K562 (cell line): ENCODE results near the gene SYNGR4. TPM values are rescaled to one million over a fixed set of nuclear protein-coding genes. Genes with fewer than 3 reads are reported as not detected.

Source experiments
- ARID1B ChIP-seq: fragments of 450-650 bp; IDR thresholded peaks from 2 replicates; pipeline ENCODE4 v1.6.1; 2016; ENCODE audit warnings: antibody characterized with exemption, mild to moderate bottlenecking, inconsistent platforms
- ARID2 ChIP-seq: fragments of 450-650 bp; IDR thresholded peaks from 2 replicates; pipeline ENCODE4 v1.6.1; 2017; ENCODE audit warnings: antibody characterized with exemption, mild to moderate bottlenecking
- BMI1 ChIP-seq: fragments of 150-350 bp; IDR thresholded peaks from 2 replicates; pipeline ENCODE4 v1.6.1; 2014; ENCODE audit warnings: low read length
- CAMTA2 ChIP-seq: fragments of 250-450 bp; sonication (Bioruptor Pico); conservative IDR thresholded peaks from 2 replicates; pipeline ENCODE4 v1.5.1; 2022
- CBX1 ChIP-seq: sonication (generic); IDR thresholded peaks from 2 replicates; pipeline ENCODE4 v1.6.1; 2016; ENCODE audit warnings: antibody characterized with exemption, low read depth, mild to moderate bottlenecking
- DNMT1 ChIP-seq: fragments of 450-650 bp; IDR thresholded peaks from 2 replicates; pipeline ENCODE4 v1.6.1; 2016; ENCODE audit warnings: antibody characterized with exemption, mild to moderate bottlenecking
- ELF1 ChIP-seq: fragments of 200-800 bp; sonication (Bioruptor generic); IDR thresholded peaks from 2 replicates; pipeline ENCODE4 v1.6.1; 2016; ENCODE audit warnings: missing genetic modification characterization, missing compliant biosample characterization
- EZH2 ChIP-seq: IDR thresholded peaks from 2 replicates; pipeline ENCODE4 v1.6.1; 2012; ENCODE audit warnings: low read depth, mild to moderate bottlenecking, inconsistent platforms, low read length, borderline replicate concordance
- GABPB1 ChIP-seq: sonication (generic); formaldehyde crosslinking; IDR thresholded peaks from 2 replicates; pipeline ENCODE4 v1.8.0; 2022; ENCODE audit warnings: mild to moderate bottlenecking, missing genetic modification reagents
- HLTF ChIP-seq: fragments of 450-650 bp; IDR thresholded peaks from 2 replicates; pipeline ENCODE4 v1.6.1; 2016
- HMBOX1 ChIP-seq: sonication (generic); IDR thresholded peaks from 2 replicates; pipeline ENCODE4 v1.6.1; 2016
- KAT7 ChIP-seq: sonication (generic); formaldehyde crosslinking; IDR thresholded peaks from 2 replicates; pipeline ENCODE4 v1.8.0; 2022; ENCODE audit warnings: missing genetic modification reagents, mild to moderate bottlenecking, borderline replicate concordance
- LEF1 ChIP-seq: fragments of 450-650 bp; IDR thresholded peaks from 2 replicates; pipeline ENCODE4 v1.6.1; 2016; ENCODE audit warnings: mild to moderate bottlenecking
- MTA3 ChIP-seq: fragments of 450-650 bp; formaldehyde crosslinking; IDR thresholded peaks from 2 replicates; pipeline ENCODE4 v1.6.1; 2017; ENCODE audit warnings: mild to moderate bottlenecking, borderline replicate concordance
- NFYB ChIP-seq: IDR thresholded peaks from 2 replicates; pipeline ENCODE4 v1.6.1; 2011; ENCODE audit warnings: mild to moderate bottlenecking, moderate library complexity; ENCODE audit not compliant: insufficient read length; ENCODE audit errors: extremely low read depth
- PTTG1 ChIP-seq: fragments of 450-650 bp; IDR thresholded peaks from 2 replicates; pipeline ENCODE4 v1.6.1; 2016; ENCODE audit warnings: low read depth, mild to moderate bottlenecking, missing genetic modification characterization, missing compliant biosample characterization
- TCF15 ChIP-seq: fragments of 250-450 bp; sonication (Bioruptor Pico); IDR thresholded peaks from 2 replicates; pipeline ENCODE4 v1.8.0; 2022; ENCODE audit warnings: moderate library complexity, mild to moderate bottlenecking, inconsistent platforms
- TFAP4 ChIP-seq: sonication (generic); formaldehyde crosslinking; IDR thresholded peaks from 2 replicates; pipeline ENCODE4 v1.8.0; 2022; ENCODE audit warnings: missing genetic modification reagents, mild to moderate bottlenecking, moderate library complexity, borderline replicate concordance
- VEZF1 ChIP-seq: fragments of 200-800 bp; sonication (Bioruptor generic); IDR thresholded peaks from 2 replicates; pipeline ENCODE4 v1.6.1; 2017; ENCODE audit warnings: missing genetic modification characterization, missing compliant biosample characterization
- ZBTB17 ChIP-seq: fragments of 450-650 bp; formaldehyde crosslinking; IDR thresholded peaks from 2 replicates; pipeline ENCODE4 v1.4.0; 2020; ENCODE audit warnings: mild to moderate bottlenecking
- ZEB2 ChIP-seq: fragments of 450-650 bp; IDR thresholded peaks from 2 replicates; pipeline ENCODE4 v1.6.1; 2016
- ZNF274 ChIP-seq: IDR thresholded peaks from 2 replicates; pipeline ENCODE4 v1.6.1; 2011; ENCODE audit warnings: low read depth, mild to moderate bottlenecking, low read length, moderate library complexity, borderline replicate concordance
- ZNF324 ChIP-seq: fragments of 250-450 bp; sonication (Bioruptor Pico); IDR thresholded peaks from 2 replicates; pipeline ENCODE4 v1.4.0; 2020; ENCODE audit warnings: mild to moderate bottlenecking
- ZNF699 ChIP-seq: fragments of 250-450 bp; sonication (Bioruptor Pico); IDR thresholded peaks from 2 replicates; pipeline ENCODE4 v1.8.0; 2021; ENCODE audit warnings: mild to moderate bottlenecking, moderate library complexity; ENCODE audit not compliant: insufficient replicate concordance
- ZNF75A ChIP-seq: fragments of 450-650 bp; formaldehyde crosslinking; IDR thresholded peaks from 2 replicates; pipeline ENCODE4 v1.4.0; 2020; ENCODE audit warnings: mild to moderate bottlenecking
- polyA plus RNA-seq, 8 experiments: library from polyadenylated mRNA; depleted of rRNA in 4 of 8; stranded (reverse) in 5 of 8; unstranded in 3 of 8; fragments of >200 nt; fragmentation: Nextera tagmentation in 2 of 8; fragmentation: Illumina TruSeq in 1 of 8; extraction: Ambion mirVana in 2 of 8; extraction: Trizol in 1 of 8; gene quantifications; 2 replicates each; pipeline versions ENCODE4 v1.2.1 to v1.2.3, GENCODE V29; 2011 to 2014; ENCODE audit warnings: inconsistent platforms in 1 of 8, missing spikeins in 1 of 8
- total RNA-seq, 7 experiments: library from RNA; depleted of rRNA in 6 of 7; stranded (reverse); fragments of >200 nt in 6 of 7; fragmentation: Illumina TruSeq in 2 of 7; extraction: Trizol in 2 of 7; gene quantifications; 2 replicates each; pipeline versions ENCODE4 v1.2.1 to v1.2.3, GENCODE V29; 2011 to 2021; ENCODE audit warnings: low replicate concordance in 1 of 7
- TF ChIP-seq, protein P1 (sequence below): fragments of 450-650 bp; formaldehyde crosslinking; IDR thresholded peaks from 2 replicates; pipeline ENCODE4 v1.4.0; 2020; ENCODE audit warnings: mild to moderate bottlenecking

Gene SYNGR4
- total and polyA plus RNA-seq, 9 of the 15 experiments (the other 6 are each of a cell fraction or from before 2014, with no cell fraction given): 0.07 to 0.14 TPM; not detected in 7

DNA sequence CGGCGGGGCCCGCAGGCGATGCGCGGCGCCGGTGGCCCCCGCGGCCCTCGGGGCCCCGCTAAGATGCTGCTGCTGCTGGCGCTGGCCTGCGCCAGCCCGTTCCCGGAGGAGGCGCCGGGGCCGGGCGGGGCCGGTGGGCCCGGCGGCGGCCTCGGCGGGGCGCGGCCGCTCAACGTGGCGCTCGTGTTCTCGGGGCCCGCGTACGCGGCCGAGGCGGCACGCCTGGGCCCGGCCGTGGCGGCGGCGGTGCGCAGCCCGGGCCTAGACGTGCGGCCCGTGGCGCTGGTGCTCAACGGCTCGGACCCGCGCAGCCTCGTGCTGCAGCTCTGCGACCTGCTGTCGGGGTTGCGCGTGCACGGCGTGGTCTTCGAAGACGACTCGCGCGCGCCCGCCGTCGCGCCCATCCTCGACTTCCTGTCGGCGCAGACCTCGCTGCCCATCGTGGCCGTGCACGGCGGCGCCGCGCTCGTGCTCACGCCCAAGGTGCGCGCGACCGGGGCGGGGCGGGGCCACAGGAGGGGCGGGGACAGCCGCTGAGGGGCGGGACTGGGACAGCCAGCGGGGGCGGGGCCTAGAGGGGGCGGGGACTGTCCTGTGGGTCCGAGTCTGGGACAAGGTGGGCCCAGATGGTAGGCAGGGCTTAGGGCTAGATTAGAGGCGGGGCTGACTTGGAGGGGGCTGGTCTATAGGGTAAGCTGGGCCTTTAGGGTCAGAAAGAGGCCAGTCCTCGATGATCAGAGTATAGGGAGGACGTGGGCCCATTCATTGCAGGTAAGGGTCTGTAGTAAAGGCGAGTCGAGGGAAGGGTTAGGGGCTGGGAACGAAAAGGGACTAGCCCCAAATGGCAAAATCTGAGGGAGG is 34.4 kb downstream of the SYNGR4 start (continued):
- TF ChIP-seq CBX1 (no peak; the same call in 1 of the 2 replicates), DNMT1 (no peak), HMBOX1 (peak; percentile 40; the same call in 1 of the 2 replicates), ZNF274 (no peak), KAT7 (CRISPR knock-in tag) (peak; percentile 12; the same call in 1 of the 2 replicates), CAMTA2 (CRISPR knock-in tag) (no peak), GABPB1 (CRISPR knock-in tag) (peak; percentile 88), TCF15 (no peak; the same call in 1 of the 2 replicates), ELF1 (tag) (peak; percentile 82; the same call in 1 of the 2 replicates), ZBTB17 (CRISPR knock-in tag) (no peak), TFAP4 (CRISPR knock-in tag) (no peak), ARID2 (no peak), EZH2 (no peak), ZNF324 (CRISPR knock-in tag) (no peak), VEZF1 (CRISPR knock-in tag) (peak; percentile 78), ZNF699 (CRISPR knock-in tag) (no peak), BMI1 (no peak), MTA3 (no peak), LEF1 (no peak), PTTG1 (tag) (no peak), ZEB2 (no peak), ZNF75A (CRISPR knock-in tag) (no peak), ARID1B (no peak), HLTF (no peak), NFYB (no peak)
- TF ChIP-seq, protein P1, sequence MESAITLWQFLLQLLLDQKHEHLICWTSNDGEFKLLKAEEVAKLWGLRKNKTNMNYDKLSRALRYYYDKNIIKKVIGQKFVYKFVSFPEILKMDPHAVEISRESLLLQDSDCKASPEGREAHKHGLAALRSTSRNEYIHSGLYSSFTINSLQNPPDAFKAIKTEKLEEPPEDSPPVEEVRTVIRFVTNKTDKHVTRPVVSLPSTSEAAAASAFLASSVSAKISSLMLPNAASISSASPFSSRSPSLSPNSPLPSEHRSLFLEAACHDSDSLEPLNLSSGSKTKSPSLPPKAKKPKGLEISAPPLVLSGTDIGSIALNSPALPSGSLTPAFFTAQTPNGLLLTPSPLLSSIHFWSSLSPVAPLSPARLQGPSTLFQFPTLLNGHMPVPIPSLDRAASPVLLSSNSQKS (CRISPR knock-in tag): no peak
